ENCODE data around the gene SART1. TPM values are rescaled to one million over a fixed set of nuclear protein-coding genes. Genes with fewer than 3 reads are reported as not detected.
A peak's percentile ranks its signal among the peaks of the same experiment; 100 is the strongest.
"Not testable (repeated sequence)": the region's sequence is repeated elsewhere in the genome, so short reads cannot be mapped to it uniquely, and the experiment has no call there.

SART1 gene
- total RNA-seq, 1 donor from 2014 or later = 41.0 TPM

DNA sequence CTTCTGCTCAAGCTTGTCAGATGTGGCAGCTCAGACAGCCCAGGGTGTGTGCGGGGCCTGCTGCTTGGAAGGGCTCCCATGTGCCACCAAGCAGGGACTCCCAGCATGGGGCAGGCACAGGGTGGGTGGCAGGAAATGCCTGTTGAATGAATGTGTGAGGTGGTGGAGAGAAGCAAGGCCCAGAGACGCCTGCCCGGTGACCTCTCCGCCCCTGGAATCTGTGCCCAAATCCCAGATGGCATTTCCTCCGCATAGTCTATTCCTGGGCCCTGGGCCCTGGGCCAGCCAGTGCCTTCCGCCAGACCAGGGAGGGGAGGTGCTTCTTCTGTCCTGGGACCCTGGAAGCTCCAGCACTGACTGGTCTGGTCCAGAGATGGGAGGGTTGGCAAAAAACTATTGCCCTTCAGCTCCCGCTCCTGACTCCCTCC lies 53.9 kb downstream of the SART1 start:
- no peak for DNase-seq (ENCODE audit: low spot score)

- no peak for DNase-seq (ENCODE audit: low spot score)
Measured at GRCh38 chr11:66015936-66016792, 54.6 kb downstream of the SART1 start.

GRCh38 chr11:66016793-66017177 lies 55.3 kb downstream of the SART1 start:
- no peak for DNase-seq (ENCODE audit: low spot score)

- DNase-seq (ENCODE audit: low spot score) = no peak
Measured at GRCh38 chr11:66017321-66017720, 55.8 kb downstream of the SART1 start.

- no peak for DNase-seq (ENCODE audit: low spot score)
Measured at GRCh38 chr11:66020212-66020611, 58.7 kb downstream of the SART1 start.

DNA sequence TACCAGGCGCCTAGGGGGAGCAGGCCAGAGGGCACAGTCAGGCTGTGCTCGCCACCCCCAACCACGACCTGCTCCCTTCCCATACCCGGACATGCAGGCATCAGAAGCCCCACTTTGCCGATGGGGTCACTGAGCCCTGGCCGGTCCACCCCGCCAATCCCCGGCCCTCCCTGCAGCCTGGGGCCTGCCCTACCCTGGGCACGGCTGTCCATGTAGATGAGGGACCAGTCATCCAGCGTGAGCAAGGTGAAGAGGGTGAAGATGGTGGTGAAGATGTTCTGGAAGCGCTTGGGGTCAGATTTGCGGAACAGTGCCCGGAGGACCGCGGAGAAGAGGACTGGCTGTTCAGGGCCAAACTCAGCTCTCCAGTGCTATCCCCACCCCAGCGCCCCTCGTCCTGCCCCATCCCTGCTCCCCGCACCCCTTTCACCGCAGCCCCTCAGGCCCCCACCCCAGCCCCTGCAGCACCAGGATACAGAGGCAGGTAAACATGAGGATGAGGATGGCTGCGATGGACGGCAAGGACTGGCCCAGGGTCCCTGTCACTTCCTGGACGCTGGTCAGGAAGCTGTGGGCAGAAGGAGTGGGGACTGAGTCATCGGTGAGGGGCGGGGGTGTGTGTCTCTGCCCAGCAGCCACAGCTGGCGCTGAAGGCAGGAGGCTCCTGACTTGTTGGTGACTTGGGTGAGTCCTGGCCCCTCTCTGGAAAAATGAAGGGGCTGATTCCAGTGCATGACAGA lies 59.3 kb downstream of the SART1 start:
- peak; percentile 25 for DNase-seq (ENCODE audit: low spot score)

- DNase-seq (ENCODE audit: low spot score) = peak; percentile 64
Measured at GRCh38 chr11:66022401-66023185, 61.1 kb downstream of the SART1 start.

GRCh38 chr11:66023186-66023440 lies 61.6 kb downstream of the SART1 start:
- DNase-seq (ENCODE audit: low spot score) = not testable (repeated sequence)

DNA sequence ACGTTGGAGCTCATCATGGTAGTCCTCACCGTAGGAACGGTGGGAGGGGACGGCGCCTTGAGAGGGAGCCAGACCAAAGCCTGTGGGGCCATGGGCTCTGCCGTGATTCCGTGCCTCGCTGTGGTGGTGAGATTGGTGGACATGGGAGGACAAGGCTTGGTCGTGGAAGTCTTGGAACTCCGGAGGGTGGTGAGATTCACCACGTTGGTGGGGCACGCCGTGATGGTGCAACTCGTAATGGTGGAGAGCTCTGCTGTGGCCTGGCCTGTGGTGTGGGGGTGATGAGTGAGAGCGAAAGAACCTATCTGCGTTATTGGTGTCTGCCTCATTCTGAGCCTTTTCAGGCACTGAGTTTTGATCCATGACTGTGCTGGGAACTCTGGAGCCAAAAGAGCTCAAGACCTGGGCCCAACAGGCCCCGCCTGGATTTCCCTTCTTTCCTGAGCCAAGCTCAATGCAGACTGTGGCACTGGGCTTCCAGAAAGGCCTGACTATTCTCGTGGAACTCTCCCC lies 64.5 kb downstream of the SART1 start, which contains the start of gene CATSPER1:
Gene CATSPER1, minus strand, starts transcription at position 463 of the 513 bp plus-strand sequence. Its CDS starts 100 bp downstream, at position 363.
- DNase-seq (ENCODE audit: low spot score) = no peak

Other genes with a start within 250 kb of the SART1 start
- gene KAT5, start 249.5 kb upstream of the SART1 start, total RNA-seq = 74.7 TPM
- 99.2 TPM for gene RNASEH2C, start 240.9 kb upstream of the SART1 start, total RNA-seq
- gene AP5B1, start 180.8 kb upstream of the SART1 start, total RNA-seq = 22.2 TPM
- 3.5 TPM for gene OVOL1, start 174.7 kb upstream of the SART1 start, total RNA-seq
- gene SNX32, start 127.8 kb upstream of the SART1 start, total RNA-seq = 1.4 TPM
- 692 TPM for gene CFL1, start 103.6 kb upstream of the SART1 start, total RNA-seq
- gene MUS81, start 101.3 kb upstream of the SART1 start, total RNA-seq = 63.1 TPM
- gene EFEMP2, start 88.9 kb upstream of the SART1 start, total RNA-seq = 86.5 TPM
- gene CTSW, start 81.9 kb upstream of the SART1 start, total RNA-seq = 2.7 TPM
- gene FIBP, start 73.3 kb upstream of the SART1 start, total RNA-seq = 55.1 TPM
- gene CCDC85B, start 71.1 kb upstream of the SART1 start, total RNA-seq = 28.3 TPM
- 1.2 TPM for gene FOSL1, start 61.3 kb upstream of the SART1 start, total RNA-seq
- 44.8 TPM for gene C11orf68, start 42.7 kb upstream of the SART1 start, total RNA-seq
- 90.1 TPM for gene DRAP1, start 42.3 kb upstream of the SART1 start, total RNA-seq
- gene TSGA10IP, start 16.3 kb upstream of the SART1 start, total RNA-seq = not detected
- gene EIF1AD, start 40.4 kb downstream of the SART1 start, total RNA-seq = 29.2 TPM
- gene BANF1, start 40.8 kb downstream of the SART1 start, total RNA-seq = 165 TPM
- gene CST6, start 50.3 kb downstream of the SART1 start, total RNA-seq = 1.0 TPM
- gene CATSPER1, start 64.7 kb downstream of the SART1 start, total RNA-seq = 0.92 TPM
- 0.78 TPM for gene GAL3ST3, start 87.4 kb downstream of the SART1 start, total RNA-seq
- gene SF3B2, start 90.6 kb downstream of the SART1 start, total RNA-seq = 161 TPM
- 68.0 TPM for gene PACS1, start 108.5 kb downstream of the SART1 start, total RNA-seq